GM21737 (cell line): ENCODE data around the gene TOR2A.
"Not testable (repeated sequence)": the region's sequence is repeated elsewhere in the genome, so short reads cannot be mapped to it uniquely, and the experiment has no call there.

ENCODE experiments used
- ATAC-seq: cut with Tn5 transposase; IDR thresholded peaks from one replicate; pipeline ENCODE4 v1.9.1; 2021; ENCODE audit warnings: mild to moderate bottlenecking, moderate library complexity; ENCODE audit not compliant: unreplicated experiment

Gene TOR2A

GRCh38 chr9:127769101-127769500 lies 34.0 kb upstream of the TOR2A start:
- ATAC-seq: no peak

GRCh38 chr9:127768698-127769097 lies 33.6 kb upstream of the TOR2A start:
- ATAC-seq: no peak

GRCh38 chr9:127767909-127768331 lies 32.8 kb upstream of the TOR2A start:
- ATAC-seq: no peak

- ATAC-seq: no peak
Measured at GRCh38 chr9:127767410-127767809, 32.3 kb upstream of the TOR2A start.

- ATAC-seq: no peak
Measured at GRCh38 chr9:127765418-127765817, 30.3 kb upstream of the TOR2A start.

- ATAC-seq: no peak
Measured at GRCh38 chr9:127763918-127764384, 28.9 kb upstream of the TOR2A start.

- no peak for ATAC-seq
Measured at GRCh38 chr9:127762111-127762676, 27.1 kb upstream of the TOR2A start.

GRCh38 chr9:127761491-127761956 lies 26.4 kb upstream of the TOR2A start:
- no peak for ATAC-seq

GRCh38 chr9:127761061-127761460 lies 26.0 kb upstream of the TOR2A start:
- ATAC-seq: no peak

GRCh38 chr9:127758843-127759242 lies 23.7 kb upstream of the TOR2A start:
- ATAC-seq: no peak

GRCh38 chr9:127756776-127757175 lies 21.7 kb upstream of the TOR2A start:
- not testable (repeated sequence) for ATAC-seq

GRCh38 chr9:127756233-127756632 lies 21.1 kb upstream of the TOR2A start:
- no peak for ATAC-seq

GRCh38 chr9:127755061-127756060 lies 20.3 kb upstream of the TOR2A start:
- no peak for ATAC-seq

- no peak for ATAC-seq
Measured at GRCh38 chr9:127754099-127755060, 19.3 kb upstream of the TOR2A start.

- no peak for ATAC-seq
Measured at GRCh38 chr9:127753622-127754021, 18.5 kb upstream of the TOR2A start.

GRCh38 chr9:127753148-127753547 lies 18.1 kb upstream of the TOR2A start:
- ATAC-seq: no peak

- no peak for ATAC-seq
Measured at GRCh38 chr9:127751269-127752054, 16.4 kb upstream of the TOR2A start.

- no peak for ATAC-seq
Measured at GRCh38 chr9:127749090-127749787, 14.1 kb upstream of the TOR2A start.

GRCh38 chr9:127746959-127747569 lies 12.0 kb upstream of the TOR2A start:
- no peak for ATAC-seq
